Glutamatergic neuron (in vitro differentiated cells): ENCODE results near the gene PTPRB. TPM values are rescaled to one million over a fixed set of nuclear protein-coding genes. Genes with fewer than 3 reads are reported as not detected.
"Not testable (repeated sequence)": the region's sequence is repeated elsewhere in the genome, so short reads cannot be mapped to it uniquely, and the experiment has no call there.

Source experiments
- DNase-seq: peaks from one replicate; pipeline ENCODE4 v3.0.0; 2022
- H3K27ac Mint-ChIP-seq: one replicate; pipeline ENCODE4 v1.8.0; 2020; ENCODE audit warnings: mild to moderate bottlenecking, mixed read lengths, inconsistent platforms; ENCODE audit not compliant: unreplicated experiment
- H3K27me3 Mint-ChIP-seq: one replicate; pipeline ENCODE4 v1.8.0; 2020; ENCODE audit warnings: mild to moderate bottlenecking, moderate library complexity, mixed read lengths, inconsistent platforms; ENCODE audit not compliant: unreplicated experiment
- H3K36me3 Mint-ChIP-seq: one replicate; pipeline ENCODE4 v1.8.0; 2020; ENCODE audit warnings: mild to moderate bottlenecking, mixed read lengths, inconsistent platforms; ENCODE audit not compliant: unreplicated experiment
- H3K4me1 Mint-ChIP-seq: one replicate; pipeline ENCODE4 v1.8.0; 2020; ENCODE audit warnings: mild to moderate bottlenecking, low read depth, mixed read lengths, inconsistent platforms; ENCODE audit not compliant: unreplicated experiment
- H3K4me3 Mint-ChIP-seq: one replicate; pipeline ENCODE4 v1.8.0; 2020; ENCODE audit warnings: mild to moderate bottlenecking, mixed read lengths, inconsistent platforms; ENCODE audit not compliant: unreplicated experiment
- H3K9me3 Mint-ChIP-seq: one replicate; pipeline ENCODE4 v1.8.0; 2020; ENCODE audit warnings: mild to moderate bottlenecking, moderate library complexity, mixed read lengths, inconsistent platforms; ENCODE audit not compliant: unreplicated experiment
- total RNA-seq: library from RNA; stranded (reverse); fragmentation: NEBNext Ultra II Directional; extraction: Animal tissue kit (Norgen Biotek cat#: 25700); gene quantifications from one replicate; pipeline ENCODE4 v1.2.1, GENCODE V29; 2021; ENCODE audit not compliant: unreplicated experiment
- TF ChIP-seq, protein P1 (sequence below): fragments of 200-600 bp; sonication (generic); IDR thresholded peaks from one replicate; pipeline ENCODE4 v1.5.0; 2021; ENCODE audit not compliant: partially characterized antibody, unreplicated experiment

PTPRB gene
- total RNA-seq, 1 donor from 2014 or later, result 0.17 TPM

DNA sequence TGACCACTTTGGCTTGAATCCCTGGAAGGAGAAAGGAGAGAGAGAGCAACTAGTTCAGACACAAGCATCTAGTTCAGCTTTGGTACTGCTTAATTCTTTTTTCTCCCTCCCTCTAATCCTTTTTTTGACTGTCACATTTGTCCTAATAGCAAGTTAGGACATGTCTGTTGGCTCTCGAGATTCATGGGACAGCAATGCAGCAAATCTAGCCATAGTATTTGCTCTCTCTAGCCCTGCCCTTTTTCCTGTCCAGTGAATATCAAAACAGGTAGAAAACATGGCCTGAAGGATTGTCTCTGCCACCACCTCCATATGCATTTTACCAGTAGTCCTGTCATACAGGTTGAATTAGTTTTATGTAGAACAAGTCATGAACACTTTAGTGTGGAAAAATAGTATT, 116.4 kb downstream of the PTPRB start:
- no peaks in the 10 kb centered on the region for H3K4me1 Mint-ChIP-seq
- peaks cover 15% of the 10 kb centered on the region for H3K36me3 Mint-ChIP-seq
- no peak overlapping the region for H3K27ac Mint-ChIP-seq
- no peak for DNase-seq
- H3K4me3 Mint-ChIP-seq, result no peak overlapping the region
- H3K9me3 Mint-ChIP-seq, result no peaks in the 10 kb centered on the region
- no peaks in the 10 kb centered on the region for H3K27me3 Mint-ChIP-seq
- TF ChIP-seq, protein P1, sequence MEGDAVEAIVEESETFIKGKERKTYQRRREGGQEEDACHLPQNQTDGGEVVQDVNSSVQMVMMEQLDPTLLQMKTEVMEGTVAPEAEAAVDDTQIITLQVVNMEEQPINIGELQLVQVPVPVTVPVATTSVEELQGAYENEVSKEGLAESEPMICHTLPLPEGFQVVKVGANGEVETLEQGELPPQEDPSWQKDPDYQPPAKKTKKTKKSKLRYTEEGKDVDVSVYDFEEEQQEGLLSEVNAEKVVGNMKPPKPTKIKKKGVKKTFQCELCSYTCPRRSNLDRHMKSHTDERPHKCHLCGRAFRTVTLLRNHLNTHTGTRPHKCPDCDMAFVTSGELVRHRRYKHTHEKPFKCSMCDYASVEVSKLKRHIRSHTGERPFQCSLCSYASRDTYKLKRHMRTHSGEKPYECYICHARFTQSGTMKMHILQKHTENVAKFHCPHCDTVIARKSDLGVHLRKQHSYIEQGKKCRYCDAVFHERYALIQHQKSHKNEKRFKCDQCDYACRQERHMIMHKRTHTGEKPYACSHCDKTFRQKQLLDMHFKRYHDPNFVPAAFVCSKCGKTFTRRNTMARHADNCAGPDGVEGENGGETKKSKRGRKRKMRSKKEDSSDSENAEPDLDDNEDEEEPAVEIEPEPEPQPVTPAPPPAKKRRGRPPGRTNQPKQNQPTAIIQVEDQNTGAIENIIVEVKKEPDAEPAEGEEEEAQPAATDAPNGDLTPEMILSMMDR, result no peak

DNA sequence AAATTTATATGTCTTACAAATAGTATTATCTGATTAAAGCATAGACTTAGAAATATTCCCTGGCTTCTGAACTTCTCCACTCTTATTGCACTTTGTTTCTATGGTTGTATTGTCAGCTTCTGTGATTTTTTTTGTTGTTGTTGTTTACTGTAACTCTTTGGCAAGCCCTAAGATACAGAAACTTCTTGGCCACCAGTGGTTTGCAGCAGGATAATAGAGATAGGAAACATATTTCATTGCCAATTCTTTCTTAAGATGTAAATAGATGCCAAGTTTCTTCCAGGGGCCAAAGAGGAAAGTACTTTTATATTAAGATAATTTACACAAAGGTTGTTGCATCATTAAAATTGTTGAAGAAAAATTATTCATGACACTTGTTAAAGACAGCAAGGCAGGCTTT, 123.8 kb downstream of the PTPRB start:
- no peak overlapping the region for H3K27ac Mint-ChIP-seq
- TF ChIP-seq, protein P1, result no peak
- no peaks in the 10 kb centered on the region for H3K4me1 Mint-ChIP-seq
- H3K9me3 Mint-ChIP-seq, result no peaks in the 10 kb centered on the region
- peaks cover 3% of the 10 kb centered on the region for H3K36me3 Mint-ChIP-seq
- DNase-seq, result no peak
- H3K27me3 Mint-ChIP-seq, result no peaks in the 10 kb centered on the region
- no peak overlapping the region for H3K4me3 Mint-ChIP-seq

DNA sequence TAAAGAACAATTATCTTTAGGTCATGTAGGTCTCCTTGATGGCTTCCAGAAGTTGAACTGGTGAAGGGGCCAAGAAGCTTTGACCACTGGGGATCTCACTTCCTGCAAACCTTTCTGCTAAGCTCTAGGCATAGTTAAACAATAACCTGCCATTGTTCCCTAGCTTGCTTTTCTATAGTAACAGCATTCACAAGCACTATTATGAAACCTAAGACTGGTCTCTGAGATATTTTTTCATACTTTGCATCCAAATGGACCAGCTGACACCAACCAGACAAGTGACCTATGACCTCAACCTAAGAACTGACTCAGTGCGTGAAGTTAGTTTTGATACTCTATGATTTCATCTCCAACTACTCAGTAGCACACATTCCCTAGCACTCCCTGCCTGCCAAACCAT, 129.1 kb downstream of the PTPRB start:
- Mint-ChIP-seq H3K4me1 (no peaks in the 10 kb centered on the region), H3K27ac (no peak overlapping the region), H3K9me3 (no peaks in the 10 kb centered on the region), H3K27me3 (no peaks in the 10 kb centered on the region), H3K4me3 (no peak overlapping the region), H3K36me3 (no peaks in the 10 kb centered on the region)
- TF ChIP-seq, protein P1, result no peak
- no peak for DNase-seq

DNA sequence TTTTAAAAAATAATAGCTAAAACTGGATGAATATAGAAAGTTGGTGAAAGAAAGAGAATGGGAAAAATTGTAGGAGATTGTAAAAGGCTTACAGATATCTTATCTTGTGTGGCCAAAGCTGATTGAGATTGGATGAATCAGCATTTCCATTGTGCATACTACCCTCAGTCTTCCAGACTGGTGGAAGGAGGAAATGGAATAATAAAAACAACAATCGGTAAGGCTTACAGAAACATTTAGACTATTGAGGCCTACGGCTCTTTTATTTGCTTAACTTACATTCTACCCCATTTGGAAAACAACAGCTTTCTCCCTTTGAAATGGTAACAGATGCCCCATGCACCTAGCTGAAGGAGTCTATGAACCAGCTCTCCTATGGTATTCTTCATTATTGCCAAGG, 129.8 kb downstream of the PTPRB start:
- Mint-ChIP-seq H3K4me1 (no peaks in the 10 kb centered on the region), H3K4me3 (no peak overlapping the region), H3K9me3 (no peaks in the 10 kb centered on the region), H3K27me3 (no peaks in the 10 kb centered on the region), H3K36me3 (no peaks in the 10 kb centered on the region), H3K27ac (no peak overlapping the region)
- TF ChIP-seq, protein P1, result no peak
- DNase-seq, result no peak

DNA sequence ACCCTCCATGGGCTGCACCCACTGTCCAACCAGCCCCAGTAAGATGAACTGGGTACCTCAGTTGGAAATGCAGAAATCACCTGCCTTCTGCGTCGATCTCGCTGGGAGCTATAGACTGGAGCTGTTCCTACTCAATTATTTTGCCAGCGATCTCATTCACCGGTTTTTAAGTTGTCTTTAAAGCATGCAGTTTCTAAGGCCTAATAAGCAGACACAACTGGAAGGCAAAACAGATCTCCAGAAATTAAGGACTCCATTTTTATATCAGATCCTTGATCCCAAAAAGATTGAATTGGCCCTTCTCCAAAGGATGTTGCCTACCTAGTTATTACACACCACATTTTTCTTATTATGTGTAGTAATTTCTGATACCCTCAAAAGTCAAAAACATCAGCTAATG, 139.7 kb downstream of the PTPRB start:
- no peak for DNase-seq
- Mint-ChIP-seq H3K27me3 (no peaks in the 10 kb centered on the region), H3K4me3 (no peak overlapping the region), H3K36me3 (peaks cover 13% of the 10 kb centered on the region), H3K27ac (no peak overlapping the region), H3K9me3 (peaks cover 2% of the 10 kb centered on the region), H3K4me1 (no peaks in the 10 kb centered on the region)
- TF ChIP-seq, protein P1, result no peak

DNA sequence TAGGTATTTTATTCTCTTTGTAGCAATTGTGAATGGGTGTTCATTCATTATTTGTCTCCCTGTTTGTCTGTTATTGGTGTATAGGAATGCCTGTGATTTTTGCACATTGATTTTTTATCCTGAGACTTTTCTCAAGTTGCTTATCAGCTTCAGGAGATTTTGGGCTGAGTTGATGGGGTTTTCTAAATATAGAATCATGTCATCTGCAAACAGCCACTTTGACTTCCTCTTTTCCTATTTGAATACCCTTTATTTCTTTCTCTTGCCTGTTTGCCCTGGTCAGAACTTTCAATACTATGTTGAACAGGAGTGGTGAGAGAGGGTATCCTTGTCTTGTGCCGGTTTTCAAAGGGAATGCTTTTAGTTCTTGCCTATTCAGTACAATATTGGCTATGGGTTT, 144.3 kb downstream of the PTPRB start:
- not testable (repeated sequence) for H3K4me3 Mint-ChIP-seq, H3K27me3 Mint-ChIP-seq, H3K9me3 Mint-ChIP-seq, H3K36me3 Mint-ChIP-seq, H3K27ac Mint-ChIP-seq, DNase-seq, H3K4me1 Mint-ChIP-seq

DNA sequence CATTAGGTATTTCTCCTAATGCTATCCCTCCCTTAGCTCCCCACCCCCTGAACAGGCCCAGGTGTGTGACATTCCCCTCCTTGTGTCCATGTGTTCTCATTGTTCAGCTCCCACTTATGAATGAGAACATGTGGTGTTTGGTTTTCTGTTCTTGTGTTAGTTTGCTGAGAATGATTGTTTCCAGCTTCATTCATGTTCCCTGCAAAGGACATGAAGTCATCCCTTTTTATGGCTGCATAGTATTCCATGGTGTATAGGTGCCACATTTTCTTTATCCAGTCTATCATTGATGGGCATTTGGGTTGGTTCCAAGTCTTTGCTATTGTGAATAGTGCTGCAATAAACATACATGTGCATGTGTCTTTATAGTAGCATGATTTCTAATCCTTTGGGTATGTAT, 146.3 kb downstream of the PTPRB start:
- not testable (repeated sequence) for H3K4me1 Mint-ChIP-seq, H3K9me3 Mint-ChIP-seq, H3K27me3 Mint-ChIP-seq, H3K27ac Mint-ChIP-seq, H3K36me3 Mint-ChIP-seq, H3K4me3 Mint-ChIP-seq, DNase-seq
